HG02981 (cell line): ENCODE data around the gene NOSTRIN.
"Not testable (repeated sequence)": the region's sequence is repeated elsewhere in the genome, so short reads cannot be mapped to it uniquely, and the experiment has no call there.

ENCODE experiments used
- ATAC-seq: cut with Tn5 transposase; IDR thresholded peaks from one replicate; pipeline ENCODE4 v1.9.1; 2021; ENCODE audit warnings: mild to moderate bottlenecking, moderate library complexity; ENCODE audit not compliant: unreplicated experiment

NOSTRIN gene

GRCh38 chr2:168801961-168802858 is at the start of gene NOSTRIN:
NOSTRIN (plus strand) TSS chr2:168802637; CDS start chr2:168802647, 10 bp downstream.
- ATAC-seq: no peak

- no peak for ATAC-seq
Measured at GRCh38 chr2:168753765-168754329, 48.6 kb upstream of the NOSTRIN start.

GRCh38 chr2:168757223-168757622 is 45.2 kb upstream of the NOSTRIN start:
- no peak for ATAC-seq

GRCh38 chr2:168758970-168759820 is 43.2 kb upstream of the NOSTRIN start:
- peak; percentile 74 for ATAC-seq

GRCh38 chr2:168765401-168765800 is 37.0 kb upstream of the NOSTRIN start:
- no peak for ATAC-seq

GRCh38 chr2:168766600-168766999 is 35.8 kb upstream of the NOSTRIN start:
- ATAC-seq: no peak

GRCh38 chr2:168767258-168767657 is 35.2 kb upstream of the NOSTRIN start:
- ATAC-seq: no peak

GRCh38 chr2:168768357-168768756 is 34.1 kb upstream of the NOSTRIN start:
- not testable (repeated sequence) for ATAC-seq

GRCh38 chr2:168770796-168771195 is 31.6 kb upstream of the NOSTRIN start:
- ATAC-seq: no peak

GRCh38 chr2:168772704-168773103 is 29.7 kb upstream of the NOSTRIN start:
- ATAC-seq: no peak

GRCh38 chr2:168773128-168773527 is 29.3 kb upstream of the NOSTRIN start:
- no peak for ATAC-seq

- peak; percentile 62 for ATAC-seq
Measured at GRCh38 chr2:168773719-168774521, 28.5 kb upstream of the NOSTRIN start.

GRCh38 chr2:168775837-168776236 is 26.6 kb upstream of the NOSTRIN start:
- no peak for ATAC-seq

- no peak for ATAC-seq
Measured at GRCh38 chr2:168780669-168781071, 21.8 kb upstream of the NOSTRIN start.

- ATAC-seq: no peak
Measured at GRCh38 chr2:168781191-168781817, 21.1 kb upstream of the NOSTRIN start.

- no peak for ATAC-seq
Measured at GRCh38 chr2:168782271-168782670, 20.2 kb upstream of the NOSTRIN start.

GRCh38 chr2:168784993-168785392 is 17.4 kb upstream of the NOSTRIN start:
- ATAC-seq: no peak

- ATAC-seq: no peak
Measured at GRCh38 chr2:168787098-168787781, 15.2 kb upstream of the NOSTRIN start.

- no peak for ATAC-seq
Measured at GRCh38 chr2:168787782-168788376, 14.6 kb upstream of the NOSTRIN start.
